ENCODE measurements around the gene CYP4F2. TPM values are rescaled to one million over a fixed set of nuclear protein-coding genes. Genes with fewer than 3 reads are reported as not detected.

The CYP4F2 gene
- total and polyA plus RNA-seq, 2 donors (not counting 3 experiments of a cell fraction or from before 2014, with no cell fraction given), result not detected

- ChIA-PET POLR2A (no interaction called here), CTCF (no interaction called here)
- intact Hi-C loops (cut with micrococcal nuclease), result no loop called here
- Histone ChIP-seq H3K4me3 (replicated peaks in 1 of 3; ENCODE audit: insufficient read depth in 1 of 3, low read depth in 1 of 3, low read length in 3 of 3) (no peak overlapping the region), H3K9me1 (replicated peaks; ENCODE audit: control insufficient read depth, extremely low read depth, insufficient read depth, low read length) (no peaks in the 10 kb centered on the region), H3K79me2 (ENCODE audit: control insufficient read depth, insufficient read depth, low read length) (no peaks in the 10 kb centered on the region), H3K36me3 (ENCODE audit: control insufficient read depth in 2 of 2, extremely low read depth in 1 of 2, insufficient read depth in 2 of 2, low read length in 2 of 2) (no peaks in the 10 kb centered on the region), H4K20me1 (replicated peaks; ENCODE audit: control insufficient read depth, extremely low read depth, insufficient read depth, low read length) (no peaks in the 10 kb centered on the region), H3K4me2 (ENCODE audit: insufficient read depth, low read length) (no peak overlapping the region), H3K4me1 (ENCODE audit: control insufficient read depth, extremely low read depth, insufficient read depth, low read length) (no peaks in the 10 kb centered on the region), H3K27ac (ENCODE audit: insufficient read depth, low read depth, low read length) (no peak overlapping the region), H3K9me3 (replicated peaks; ENCODE audit: control insufficient read depth, insufficient read depth, low read length) (no peaks in the 10 kb centered on the region), H3K27me3 (ENCODE audit: control insufficient read depth in 2 of 2, insufficient read depth in 2 of 2, low read length in 2 of 2) (no peaks in the 10 kb centered on the region), H2AFZ (ENCODE audit: low read depth, low read length) (no peak overlapping the region), H3K9ac (replicated peaks; ENCODE audit: extremely low read depth, insufficient read depth, low read length) (no peak overlapping the region)
- no peak for FAIRE-seq
- TF ChIP-seq MYC (IDR thresholded peaks at IDR 0.05; ENCODE audit: low read depth, low read length) (no peak), CTCF (IDR thresholded peaks at IDR 0.05; ENCODE audit: extremely low read depth in 1 of 2, insufficient read depth in 1 of 2, low read depth in 1 of 2, low read length in 2 of 2) (no peak), POLR2AphosphoS5 (IDR thresholded peaks at IDR 0.05; ENCODE audit: insufficient read depth, low read depth, low read length) (no peak)
- dilution Hi-C loops (cut with MboI; ENCODE audit: extremely low pct_ligation_motif_present, low sequenced_read_pairs), result no loop called here
- DNase-seq (ENCODE audit: low read depth, low spot score), result no peak
- no TSS peak for BruUV-seq (replicated peaks)
These were observed 692 bp downstream of the CYP4F2 start for GRCh38 chr19:15897026-15897737.

- H3K4me3 ChIP-seq (replicated peaks in 1 of 3; ENCODE audit: insufficient read depth in 1 of 3, low read depth in 1 of 3, low read length in 3 of 3), result no peak overlapping the region
- H4K20me1 ChIP-seq (replicated peaks; ENCODE audit: control insufficient read depth, extremely low read depth, insufficient read depth, low read length), result no peaks in the 10 kb centered on the region
- no peaks in the 10 kb centered on the region for H3K9me1 ChIP-seq (replicated peaks; ENCODE audit: control insufficient read depth, extremely low read depth, insufficient read depth, low read length)
- FAIRE-seq (no peak), DNase-seq (ENCODE audit: low read depth, low spot score) (no peak)
- intact Hi-C loops (cut with micrococcal nuclease) (no loop called here), dilution Hi-C loops (cut with MboI; ENCODE audit: extremely low pct_ligation_motif_present, low sequenced_read_pairs) (no loop called here)
- H3K9me3 ChIP-seq (replicated peaks; ENCODE audit: control insufficient read depth, insufficient read depth, low read length), result no peaks in the 10 kb centered on the region
- no peak overlapping the region for H3K4me2 ChIP-seq (ENCODE audit: insufficient read depth, low read length)
- no peak for TF ChIP-seq FOS (IDR thresholded peaks at IDR 0.05; ENCODE audit: borderline replicate concordance, insufficient read depth, low read length)
- no peak for TF ChIP-seq EZH2 (IDR thresholded peaks at IDR 0.05; ENCODE audit: borderline replicate concordance, low read depth, low read length, severe bottlenecking)
- no peak for TF ChIP-seq MYC (IDR thresholded peaks at IDR 0.05; ENCODE audit: low read depth, low read length)
- TF ChIP-seq POLR2AphosphoS5 (IDR thresholded peaks at IDR 0.05; ENCODE audit: insufficient read depth, low read depth, low read length), result no peak
- TF ChIP-seq CTCF (IDR thresholded peaks at IDR 0.05; ENCODE audit: extremely low read depth in 1 of 2, insufficient read depth in 1 of 2, low read depth in 1 of 2, low read length in 2 of 2), result no peak
- no peak for TF ChIP-seq GATA2 (IDR thresholded peaks at IDR 0.05; ENCODE audit: insufficient read depth, insufficient read length, low read depth, low read length)
- TF ChIP-seq MAX (IDR thresholded peaks at IDR 0.05; ENCODE audit: insufficient read depth, insufficient read length), result no peak
- no peak for TF ChIP-seq JUN (IDR thresholded peaks at IDR 0.05; ENCODE audit: borderline replicate concordance, insufficient read depth, insufficient read length, low read depth)
- TF ChIP-seq POLR2A (IDR thresholded peaks at IDR 0.05; ENCODE audit: low read depth, low read length), result no peak
- H3K27ac ChIP-seq (ENCODE audit: insufficient read depth, low read depth, low read length), result no peak overlapping the region
- no TSS peak for BruUV-seq (replicated peaks)
- no peak overlapping the region for H3K9ac ChIP-seq (replicated peaks; ENCODE audit: extremely low read depth, insufficient read depth, low read length)
- ChIA-PET POLR2A (no interaction called here), CTCF (no interaction called here)
- no peaks in the 10 kb centered on the region for H3K4me1 ChIP-seq (ENCODE audit: control insufficient read depth, extremely low read depth, insufficient read depth, low read length)
- no peaks in the 10 kb centered on the region for H3K79me2 ChIP-seq (ENCODE audit: control insufficient read depth, insufficient read depth, low read length)
- H3K27me3 ChIP-seq (ENCODE audit: control insufficient read depth in 2 of 2, insufficient read depth in 2 of 2, low read length in 2 of 2), result no peaks in the 10 kb centered on the region
- no peak overlapping the region for H2AFZ ChIP-seq (ENCODE audit: low read depth, low read length)
- no peaks in the 10 kb centered on the region for H3K36me3 ChIP-seq (ENCODE audit: control insufficient read depth in 2 of 2, extremely low read depth in 1 of 2, insufficient read depth in 2 of 2, low read length in 2 of 2)
These were observed 1.9 kb downstream of the CYP4F2 start for GRCh38 chr19:15895876-15896430.

All from endothelial cell of umbilical vein (primary cell).